DOHH2 (cell line): ENCODE measurements around the gene TENT5A.

Experiments
- H3F3A ChIP-seq: fragments of 200-600 bp; sonication (generic), shearing (Covaris generic); 2 replicates; pipeline ENCODE4 v1.6.0; 2016; ENCODE audit warnings: antibody characterized with exemption, mild to moderate bottlenecking; ENCODE audit not compliant: control insufficient read depth, insufficient read depth
- H3K27ac ChIP-seq: fragments of 200-600 bp; sonication (generic); 2 replicates; pipeline ENCODE4 v1.5.1; 2014; ENCODE audit warnings: low read depth, mild to moderate bottlenecking, low read length, moderate library complexity
- H3K27me3 ChIP-seq: fragments of 200-600 bp; sonication (generic); 2 replicates; pipeline ENCODE4 v1.6.1; 2014; ENCODE audit warnings: mild to moderate bottlenecking, low read length, mixed read lengths; ENCODE audit not compliant: control insufficient read depth
- H3K36me3 ChIP-seq: fragments of 200-600 bp; sonication (generic); 2 replicates; pipeline ENCODE4 v1.6.1; 2014; ENCODE audit warnings: mild to moderate bottlenecking, low read length, moderate library complexity, mixed read lengths; ENCODE audit not compliant: control insufficient read depth
- H3K4me1 ChIP-seq: fragments of 200-600 bp; sonication (generic); 2 replicates; pipeline ENCODE4 v1.6.1; 2014; ENCODE audit warnings: mild to moderate bottlenecking, low read length, mixed read lengths; ENCODE audit not compliant: control insufficient read depth
- H3K4me2 ChIP-seq: fragments of 200-600 bp; sonication (generic); 2 replicates; pipeline ENCODE4 v1.6.0; 2014; ENCODE audit warnings: mild to moderate bottlenecking, low read length, moderate library complexity
- H3K4me3 ChIP-seq: fragments of 200-600 bp; sonication (generic); 2 replicates; pipeline ENCODE4 v1.5.1; 2014; ENCODE audit warnings: mild to moderate bottlenecking, low read length, mixed read lengths
- H3K79me2 ChIP-seq: fragments of 200-600 bp; sonication (generic); 2 replicates; pipeline ENCODE4 v1.6.1; 2014; ENCODE audit warnings: mild to moderate bottlenecking, low read length, mixed read lengths; ENCODE audit not compliant: control insufficient read depth
- H3K9me2 ChIP-seq: fragments of 200-600 bp; sonication (generic); replicated peaks from 2 replicates; pipeline ENCODE4 v1.6.1; 2014; ENCODE audit warnings: mild to moderate bottlenecking, low read length, mixed read lengths; ENCODE audit not compliant: control insufficient read depth
- H3K9me3 ChIP-seq: fragments of 200-600 bp; sonication (generic); 2 replicates; pipeline ENCODE4 v1.6.1; 2014; ENCODE audit warnings: antibody characterized with exemption, low read length, mixed read lengths; ENCODE audit not compliant: control insufficient read depth, insufficient read depth
- H4K20me1 ChIP-seq: fragments of 200-600 bp; sonication (generic); 2 replicates; pipeline ENCODE4 v1.6.0; 2014; ENCODE audit warnings: low read depth, mild to moderate bottlenecking, antibody characterized with exemption, low read length, moderate library complexity; ENCODE audit not compliant: control insufficient read depth, insufficient read depth
- EZH2phosphoT487 ChIP-seq: fragments of 200-600 bp; sonication (generic); IDR thresholded peaks from 2 replicates; pipeline ENCODE4 v1.6.1; 2017; ENCODE audit warnings: borderline replicate concordance, mild to moderate bottlenecking, antibody characterized with exemption, low read length, moderate library complexity, mixed read lengths
- TF ChIP-seq, protein P1 (sequence below): fragments of 200-600 bp; sonication (generic); IDR thresholded peaks from one replicate; pipeline ENCODE4 v1.5.1; 2014; ENCODE audit warnings: antibody characterized with exemption, mild to moderate bottlenecking, low read depth, low read length; ENCODE audit not compliant: poor library complexity, severe bottlenecking

The TENT5A gene

DNA sequence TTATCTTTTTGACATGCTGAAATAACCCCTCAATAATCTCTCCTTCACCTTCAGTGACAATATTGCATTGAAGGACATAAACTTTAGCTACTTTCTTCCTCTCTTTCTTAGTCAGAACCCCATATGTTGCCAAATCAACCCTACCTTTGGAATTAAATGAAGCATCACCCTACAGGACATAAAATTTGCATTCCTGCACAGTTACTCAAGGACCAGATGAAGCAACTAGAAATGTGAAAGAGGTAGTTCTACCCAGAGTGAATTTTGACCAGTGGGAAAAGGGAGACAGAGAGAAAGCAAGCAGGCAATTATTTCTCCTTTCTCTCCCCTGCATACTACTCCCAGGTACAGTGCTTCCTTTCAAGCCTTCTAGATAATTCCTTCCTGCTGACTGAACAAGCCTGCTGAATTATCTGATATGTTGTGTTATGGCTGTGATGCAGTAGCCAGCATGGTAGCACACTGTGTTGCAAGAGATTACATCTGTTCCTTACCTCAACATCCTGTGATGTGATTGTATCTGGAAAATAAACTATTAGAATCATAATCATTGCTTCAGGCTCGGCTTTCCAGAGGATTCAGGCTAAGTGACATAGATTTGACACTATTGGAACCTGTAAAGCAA lies 16.6 kb downstream of the TENT5A start:
- H3K36me3 ChIP-seq: no peaks in the 10 kb centered on the region
- no peaks in the 10 kb centered on the region for H3F3A ChIP-seq
- H3K27me3 ChIP-seq: no peaks in the 10 kb centered on the region
- no peaks in the 10 kb centered on the region for H4K20me1 ChIP-seq
- H3K79me2 ChIP-seq: no peaks in the 10 kb centered on the region
- no peak overlapping the region for H3K4me2 ChIP-seq
- H3K9me3 ChIP-seq: no peaks in the 10 kb centered on the region
- no peaks in the 10 kb centered on the region for H3K9me2 ChIP-seq
- H3K4me1 ChIP-seq: no peaks in the 10 kb centered on the region
- TF ChIP-seq, protein P1, sequence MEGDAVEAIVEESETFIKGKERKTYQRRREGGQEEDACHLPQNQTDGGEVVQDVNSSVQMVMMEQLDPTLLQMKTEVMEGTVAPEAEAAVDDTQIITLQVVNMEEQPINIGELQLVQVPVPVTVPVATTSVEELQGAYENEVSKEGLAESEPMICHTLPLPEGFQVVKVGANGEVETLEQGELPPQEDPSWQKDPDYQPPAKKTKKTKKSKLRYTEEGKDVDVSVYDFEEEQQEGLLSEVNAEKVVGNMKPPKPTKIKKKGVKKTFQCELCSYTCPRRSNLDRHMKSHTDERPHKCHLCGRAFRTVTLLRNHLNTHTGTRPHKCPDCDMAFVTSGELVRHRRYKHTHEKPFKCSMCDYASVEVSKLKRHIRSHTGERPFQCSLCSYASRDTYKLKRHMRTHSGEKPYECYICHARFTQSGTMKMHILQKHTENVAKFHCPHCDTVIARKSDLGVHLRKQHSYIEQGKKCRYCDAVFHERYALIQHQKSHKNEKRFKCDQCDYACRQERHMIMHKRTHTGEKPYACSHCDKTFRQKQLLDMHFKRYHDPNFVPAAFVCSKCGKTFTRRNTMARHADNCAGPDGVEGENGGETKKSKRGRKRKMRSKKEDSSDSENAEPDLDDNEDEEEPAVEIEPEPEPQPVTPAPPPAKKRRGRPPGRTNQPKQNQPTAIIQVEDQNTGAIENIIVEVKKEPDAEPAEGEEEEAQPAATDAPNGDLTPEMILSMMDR: no peak
- TF ChIP-seq EZH2phosphoT487: no peak
- no peak overlapping the region for H3K4me3 ChIP-seq
- H3K27ac ChIP-seq: no peak overlapping the region

DNA sequence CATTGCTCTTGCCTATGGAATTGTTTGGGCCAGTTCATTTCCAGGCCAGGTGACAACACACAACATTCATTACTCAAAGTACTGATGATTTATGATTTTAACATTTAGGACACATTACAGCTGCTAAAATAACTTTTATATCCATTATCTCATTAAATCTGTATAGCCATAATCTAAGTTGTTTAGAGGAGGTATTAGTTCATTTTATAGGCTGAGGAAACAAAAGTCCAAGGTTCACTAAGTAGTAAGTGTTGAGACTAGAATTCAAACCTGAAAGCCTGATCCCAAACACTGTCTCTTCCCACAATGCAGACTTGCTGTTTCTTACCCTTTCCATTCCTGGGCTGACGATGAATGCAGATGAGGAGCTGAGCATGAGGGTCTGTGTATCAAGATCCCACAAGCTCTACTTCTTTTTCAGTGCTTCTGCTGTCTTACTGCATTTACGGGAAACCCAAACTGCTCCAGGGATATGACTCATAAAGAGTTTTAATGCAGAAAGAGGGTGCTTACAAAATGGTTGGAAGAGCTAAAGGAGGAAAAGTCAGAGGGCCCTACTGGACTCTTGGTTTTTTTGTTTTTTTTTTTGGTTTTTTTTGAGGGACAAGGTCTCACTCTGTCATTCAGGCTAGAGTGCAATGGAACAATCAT lies 17.9 kb downstream of the TENT5A start:
- Histone ChIP-seq H3K27ac (no peak overlapping the region), H3K36me3 (no peaks in the 10 kb centered on the region), H3K27me3 (no peaks in the 10 kb centered on the region), H3K9me2 (no peaks in the 10 kb centered on the region), H3K9me3 (no peaks in the 10 kb centered on the region), H3K79me2 (no peaks in the 10 kb centered on the region), H3K4me2 (no peak overlapping the region), H3K4me1 (no peaks in the 10 kb centered on the region), H4K20me1 (no peaks in the 10 kb centered on the region), H3K4me3 (no peak overlapping the region), H3F3A (no peaks in the 10 kb centered on the region)
- TF ChIP-seq EZH2phosphoT487: no peak
- TF ChIP-seq, protein P1: no peak

DNA sequence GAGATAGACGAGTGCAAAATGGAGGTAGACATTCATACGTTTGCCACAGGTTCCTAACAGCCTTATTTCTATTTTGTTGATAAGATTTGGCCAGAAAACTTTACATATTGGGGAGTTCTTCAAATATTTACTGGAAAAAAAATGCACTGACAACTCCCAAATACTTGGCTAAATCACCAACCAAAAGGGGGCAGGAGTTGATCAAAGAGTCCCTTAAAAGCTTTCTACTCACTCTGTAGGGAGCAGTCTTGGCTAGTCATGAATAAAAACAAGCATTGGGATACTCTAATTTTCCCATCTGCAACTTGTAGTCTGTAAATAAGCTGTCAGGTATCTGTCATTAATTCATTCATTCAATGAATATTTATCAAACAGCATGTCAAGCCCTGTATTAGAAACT lies 18.4 kb downstream of the TENT5A start:
- Histone ChIP-seq H3K9me3 (no peaks in the 10 kb centered on the region), H3K27me3 (no peaks in the 10 kb centered on the region), H3F3A (no peaks in the 10 kb centered on the region), H4K20me1 (no peaks in the 10 kb centered on the region), H3K27ac (no peak overlapping the region), H3K36me3 (no peaks in the 10 kb centered on the region), H3K4me2 (no peak overlapping the region), H3K4me1 (no peaks in the 10 kb centered on the region), H3K79me2 (no peaks in the 10 kb centered on the region), H3K4me3 (no peak overlapping the region), H3K9me2 (no peaks in the 10 kb centered on the region)
- TF ChIP-seq, protein P1: no peak
- no peak for TF ChIP-seq EZH2phosphoT487
